K562 (cell line): Measurements from ENCODE around the gene CERCAM. TPM values are rescaled to one million over a fixed set of nuclear protein-coding genes. Genes with fewer than 3 reads are reported as not detected.
A peak's percentile ranks its signal among the peaks of the same experiment; 100 is the strongest.

Experiments used
- NRF1 ChIP-seq, 2 experiments: fragments of 450-650 bp; IDR thresholded peaks in 1 of 2; conservative IDR thresholded peaks in 1 of 2; 2 replicates each; pipeline ENCODE4 v1.6.1; 2014; ENCODE audit warnings: mild to moderate bottlenecking in 2 of 2
- POLR2G ChIP-seq: fragments of 200-400 bp; formaldehyde crosslinking; IDR thresholded peaks from 2 replicates; pipeline ENCODE4 v1.6.1; 2017; ENCODE audit warnings: low read depth, mild to moderate bottlenecking, antibody characterized with exemption, low read length, moderate library complexity
- TAF7 ChIP-seq: fragments of 450-650 bp; IDR thresholded peaks from 2 replicates; pipeline ENCODE4 v1.6.1; 2016; ENCODE audit warnings: missing genetic modification characterization, missing compliant biosample characterization
- polyA plus RNA-seq, 8 experiments: library from polyadenylated mRNA; depleted of rRNA in 4 of 8; stranded (reverse) in 5 of 8; unstranded in 3 of 8; fragments of >200 nt; fragmentation: Nextera tagmentation in 2 of 8; fragmentation: Illumina TruSeq in 1 of 8; extraction: Ambion mirVana in 2 of 8; extraction: Trizol in 1 of 8; gene quantifications; 2 replicates each; pipeline versions ENCODE4 v1.2.1 to v1.2.3, GENCODE V29; 2011 to 2014; ENCODE audit warnings: inconsistent platforms in 1 of 8, missing spikeins in 1 of 8
- total RNA-seq, 7 experiments: library from RNA; depleted of rRNA in 6 of 7; stranded (reverse); fragments of >200 nt in 6 of 7; fragmentation: Illumina TruSeq in 2 of 7; extraction: Trizol in 2 of 7; gene quantifications; 2 replicates each; pipeline versions ENCODE4 v1.2.1 to v1.2.3, GENCODE V29; 2011 to 2021; ENCODE audit warnings: low replicate concordance in 1 of 7
- TF ChIP-seq, protein P1 (sequence below), 2 experiments: fragments of 450-650 bp in 1 of 2; sonication (generic) in 1 of 2; formaldehyde crosslinking in 1 of 2; IDR thresholded peaks; 2 replicates each; pipeline versions ENCODE4 v1.7.1 to v1.9.0; 2016 to 2022; ENCODE audit warnings: inconsistent platforms in 1 of 2, mild to moderate bottlenecking in 1 of 2, missing genetic modification reagents in 1 of 2
- TF ChIP-seq, protein P2 (sequence below): fragments of 200-600 bp; sonication (generic); IDR thresholded peaks from one replicate; pipeline ENCODE4 v1.6.1; 2012; ENCODE audit warnings: mild to moderate bottlenecking, low read depth, low read length, inconsistent platforms

CERCAM gene
- total and polyA plus RNA-seq, 9 of the 15 experiments (the other 6 are each of a cell fraction or from before 2014, with no cell fraction given), result 0.75 to 24.0 (median 18.0) TPM

DNA sequence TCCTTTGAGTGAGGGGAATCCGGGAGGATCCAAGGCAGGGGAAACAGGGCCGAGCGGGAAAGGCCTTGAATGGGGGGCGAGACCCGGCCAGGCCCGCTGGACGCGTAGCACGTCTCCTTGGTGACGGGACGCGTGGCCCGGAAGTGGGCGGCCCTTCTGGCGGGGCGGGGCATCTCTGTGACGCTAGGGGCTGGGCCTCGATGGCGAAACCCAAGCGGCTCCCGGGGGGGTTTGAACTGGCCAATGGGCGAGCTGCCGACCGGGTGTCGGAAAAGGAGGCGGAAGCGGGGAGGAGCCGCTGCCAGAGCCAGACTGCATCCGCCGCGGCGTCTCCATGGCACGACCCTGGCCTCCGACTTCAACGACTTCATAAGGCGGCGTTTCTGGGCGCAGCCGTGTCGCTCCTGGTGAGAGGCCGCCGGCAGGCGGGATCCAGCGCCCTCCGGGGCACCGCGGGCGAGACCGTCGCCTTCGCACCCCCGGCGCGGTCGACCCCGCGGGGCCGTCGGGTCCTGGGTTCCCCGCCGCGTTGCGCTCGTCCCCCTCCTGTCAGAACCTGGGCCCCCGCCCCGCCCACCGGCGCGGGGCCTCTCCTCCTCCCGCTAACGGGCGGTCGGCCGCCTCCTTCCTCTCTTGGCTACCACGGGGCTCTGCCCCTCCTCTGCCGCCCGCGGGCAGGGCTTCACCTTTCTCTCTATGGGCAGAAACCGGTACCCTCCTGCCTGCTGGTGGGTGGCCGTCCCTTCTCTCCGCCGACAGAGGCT, 35.4 kb downstream of the CERCAM start, which contains the start of gene ODF2 (continued):
- TF ChIP-seq, protein P1, sequence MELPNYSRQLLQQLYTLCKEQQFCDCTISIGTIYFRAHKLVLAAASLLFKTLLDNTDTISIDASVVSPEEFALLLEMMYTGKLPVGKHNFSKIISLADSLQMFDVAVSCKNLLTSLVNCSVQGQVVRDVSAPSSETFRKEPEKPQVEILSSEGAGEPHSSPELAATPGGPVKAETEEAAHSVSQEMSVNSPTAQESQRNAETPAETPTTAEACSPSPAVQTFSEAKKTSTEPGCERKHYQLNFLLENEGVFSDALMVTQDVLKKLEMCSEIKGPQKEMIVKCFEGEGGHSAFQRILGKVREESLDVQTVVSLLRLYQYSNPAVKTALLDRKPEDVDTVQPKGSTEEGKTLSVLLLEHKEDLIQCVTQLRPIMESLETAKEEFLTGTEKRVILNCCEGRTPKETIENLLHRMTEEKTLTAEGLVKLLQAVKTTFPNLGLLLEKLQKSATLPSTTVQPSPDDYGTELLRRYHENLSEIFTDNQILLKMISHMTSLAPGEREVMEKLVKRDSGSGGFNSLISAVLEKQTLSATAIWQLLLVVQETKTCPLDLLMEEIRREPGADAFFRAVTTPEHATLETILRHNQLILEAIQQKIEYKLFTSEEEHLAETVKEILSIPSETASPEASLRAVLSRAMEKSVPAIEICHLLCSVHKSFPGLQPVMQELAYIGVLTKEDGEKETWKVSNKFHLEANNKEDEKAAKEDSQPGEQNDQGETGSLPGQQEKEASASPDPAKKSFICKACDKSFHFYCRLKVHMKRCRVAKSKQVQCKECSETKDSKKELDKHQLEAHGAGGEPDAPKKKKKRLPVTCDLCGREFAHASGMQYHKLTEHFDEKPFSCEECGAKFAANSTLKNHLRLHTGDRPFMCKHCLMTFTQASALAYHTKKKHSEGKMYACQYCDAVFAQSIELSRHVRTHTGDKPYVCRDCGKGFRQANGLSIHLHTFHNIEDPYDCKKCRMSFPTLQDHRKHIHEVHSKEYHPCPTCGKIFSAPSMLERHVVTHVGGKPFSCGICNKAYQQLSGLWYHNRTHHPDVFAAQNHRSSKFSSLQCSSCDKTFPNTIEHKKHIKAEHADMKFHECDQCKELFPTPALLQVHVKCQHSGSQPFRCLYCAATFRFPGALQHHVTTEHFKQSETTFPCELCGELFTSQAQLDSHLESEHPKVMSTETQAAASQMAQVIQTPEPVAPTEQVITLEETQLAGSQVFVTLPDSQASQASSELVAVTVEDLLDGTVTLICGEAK (IDR thresholded peaks at IDR 0.05), result peak; percentile 71
- TF ChIP-seq, protein P1 (CRISPR knock-in tag; IDR thresholded peaks at IDR 0.05), result no peak
- TF ChIP-seq TAF7 (no peak), POLR2G (peak; percentile 93), NRF1 (conservative IDR thresholded peaks at IDR 0.05 in 1 of 2, IDR thresholded peaks at IDR 0.05 in 1 of 2) (peak; percentile 50 to 52)
- TF ChIP-seq, protein P2, sequence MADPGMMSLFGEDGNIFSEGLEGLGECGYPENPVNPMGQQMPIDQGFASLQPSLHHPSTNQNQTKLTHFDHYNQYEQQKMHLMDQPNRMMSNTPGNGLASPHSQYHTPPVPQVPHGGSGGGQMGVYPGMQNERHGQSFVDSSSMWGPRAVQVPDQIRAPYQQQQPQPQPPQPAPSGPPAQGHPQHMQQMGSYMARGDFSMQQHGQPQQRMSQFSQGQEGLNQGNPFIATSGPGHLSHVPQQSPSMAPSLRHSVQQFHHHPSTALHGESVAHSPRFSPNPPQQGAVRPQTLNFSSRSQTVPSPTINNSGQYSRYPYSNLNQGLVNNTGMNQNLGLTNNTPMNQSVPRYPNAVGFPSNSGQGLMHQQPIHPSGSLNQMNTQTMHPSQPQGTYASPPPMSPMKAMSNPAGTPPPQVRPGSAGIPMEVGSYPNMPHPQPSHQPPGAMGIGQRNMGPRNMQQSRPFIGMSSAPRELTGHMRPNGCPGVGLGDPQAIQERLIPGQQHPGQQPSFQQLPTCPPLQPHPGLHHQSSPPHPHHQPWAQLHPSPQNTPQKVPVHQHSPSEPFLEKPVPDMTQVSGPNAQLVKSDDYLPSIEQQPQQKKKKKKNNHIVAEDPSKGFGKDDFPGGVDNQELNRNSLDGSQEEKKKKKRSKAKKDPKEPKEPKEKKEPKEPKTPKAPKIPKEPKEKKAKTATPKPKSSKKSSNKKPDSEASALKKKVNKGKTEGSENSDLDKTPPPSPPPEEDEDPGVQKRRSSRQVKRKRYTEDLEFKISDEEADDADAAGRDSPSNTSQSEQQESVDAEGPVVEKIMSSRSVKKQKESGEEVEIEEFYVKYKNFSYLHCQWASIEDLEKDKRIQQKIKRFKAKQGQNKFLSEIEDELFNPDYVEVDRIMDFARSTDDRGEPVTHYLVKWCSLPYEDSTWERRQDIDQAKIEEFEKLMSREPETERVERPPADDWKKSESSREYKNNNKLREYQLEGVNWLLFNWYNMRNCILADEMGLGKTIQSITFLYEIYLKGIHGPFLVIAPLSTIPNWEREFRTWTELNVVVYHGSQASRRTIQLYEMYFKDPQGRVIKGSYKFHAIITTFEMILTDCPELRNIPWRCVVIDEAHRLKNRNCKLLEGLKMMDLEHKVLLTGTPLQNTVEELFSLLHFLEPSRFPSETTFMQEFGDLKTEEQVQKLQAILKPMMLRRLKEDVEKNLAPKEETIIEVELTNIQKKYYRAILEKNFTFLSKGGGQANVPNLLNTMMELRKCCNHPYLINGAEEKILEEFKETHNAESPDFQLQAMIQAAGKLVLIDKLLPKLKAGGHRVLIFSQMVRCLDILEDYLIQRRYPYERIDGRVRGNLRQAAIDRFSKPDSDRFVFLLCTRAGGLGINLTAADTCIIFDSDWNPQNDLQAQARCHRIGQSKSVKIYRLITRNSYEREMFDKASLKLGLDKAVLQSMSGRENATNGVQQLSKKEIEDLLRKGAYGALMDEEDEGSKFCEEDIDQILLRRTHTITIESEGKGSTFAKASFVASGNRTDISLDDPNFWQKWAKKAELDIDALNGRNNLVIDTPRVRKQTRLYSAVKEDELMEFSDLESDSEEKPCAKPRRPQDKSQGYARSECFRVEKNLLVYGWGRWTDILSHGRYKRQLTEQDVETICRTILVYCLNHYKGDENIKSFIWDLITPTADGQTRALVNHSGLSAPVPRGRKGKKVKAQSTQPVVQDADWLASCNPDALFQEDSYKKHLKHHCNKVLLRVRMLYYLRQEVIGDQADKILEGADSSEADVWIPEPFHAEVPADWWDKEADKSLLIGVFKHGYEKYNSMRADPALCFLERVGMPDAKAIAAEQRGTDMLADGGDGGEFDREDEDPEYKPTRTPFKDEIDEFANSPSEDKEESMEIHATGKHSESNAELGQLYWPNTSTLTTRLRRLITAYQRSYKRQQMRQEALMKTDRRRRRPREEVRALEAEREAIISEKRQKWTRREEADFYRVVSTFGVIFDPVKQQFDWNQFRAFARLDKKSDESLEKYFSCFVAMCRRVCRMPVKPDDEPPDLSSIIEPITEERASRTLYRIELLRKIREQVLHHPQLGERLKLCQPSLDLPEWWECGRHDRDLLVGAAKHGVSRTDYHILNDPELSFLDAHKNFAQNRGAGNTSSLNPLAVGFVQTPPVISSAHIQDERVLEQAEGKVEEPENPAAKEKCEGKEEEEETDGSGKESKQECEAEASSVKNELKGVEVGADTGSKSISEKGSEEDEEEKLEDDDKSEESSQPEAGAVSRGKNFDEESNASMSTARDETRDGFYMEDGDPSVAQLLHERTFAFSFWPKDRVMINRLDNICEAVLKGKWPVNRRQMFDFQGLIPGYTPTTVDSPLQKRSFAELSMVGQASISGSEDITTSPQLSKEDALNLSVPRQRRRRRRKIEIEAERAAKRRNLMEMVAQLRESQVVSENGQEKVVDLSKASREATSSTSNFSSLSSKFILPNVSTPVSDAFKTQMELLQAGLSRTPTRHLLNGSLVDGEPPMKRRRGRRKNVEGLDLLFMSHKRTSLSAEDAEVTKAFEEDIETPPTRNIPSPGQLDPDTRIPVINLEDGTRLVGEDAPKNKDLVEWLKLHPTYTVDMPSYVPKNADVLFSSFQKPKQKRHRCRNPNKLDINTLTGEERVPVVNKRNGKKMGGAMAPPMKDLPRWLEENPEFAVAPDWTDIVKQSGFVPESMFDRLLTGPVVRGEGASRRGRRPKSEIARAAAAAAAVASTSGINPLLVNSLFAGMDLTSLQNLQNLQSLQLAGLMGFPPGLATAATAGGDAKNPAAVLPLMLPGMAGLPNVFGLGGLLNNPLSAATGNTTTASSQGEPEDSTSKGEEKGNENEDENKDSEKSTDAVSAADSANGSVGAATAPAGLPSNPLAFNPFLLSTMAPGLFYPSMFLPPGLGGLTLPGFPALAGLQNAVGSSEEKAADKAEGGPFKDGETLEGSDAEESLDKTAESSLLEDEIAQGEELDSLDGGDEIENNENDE, result no peak
